GM21786 (cell line): Measurements from ENCODE around the gene KCNMA1.
"Not testable (repeated sequence)": the region's sequence is repeated elsewhere in the genome, so short reads cannot be mapped to it uniquely, and the experiment has no call there.

Experiments used
- ATAC-seq: cut with Tn5 transposase; IDR thresholded peaks from one replicate; pipeline ENCODE4 v1.9.1; 2021; ENCODE audit not compliant: unreplicated experiment

KCNMA1 gene

DNA sequence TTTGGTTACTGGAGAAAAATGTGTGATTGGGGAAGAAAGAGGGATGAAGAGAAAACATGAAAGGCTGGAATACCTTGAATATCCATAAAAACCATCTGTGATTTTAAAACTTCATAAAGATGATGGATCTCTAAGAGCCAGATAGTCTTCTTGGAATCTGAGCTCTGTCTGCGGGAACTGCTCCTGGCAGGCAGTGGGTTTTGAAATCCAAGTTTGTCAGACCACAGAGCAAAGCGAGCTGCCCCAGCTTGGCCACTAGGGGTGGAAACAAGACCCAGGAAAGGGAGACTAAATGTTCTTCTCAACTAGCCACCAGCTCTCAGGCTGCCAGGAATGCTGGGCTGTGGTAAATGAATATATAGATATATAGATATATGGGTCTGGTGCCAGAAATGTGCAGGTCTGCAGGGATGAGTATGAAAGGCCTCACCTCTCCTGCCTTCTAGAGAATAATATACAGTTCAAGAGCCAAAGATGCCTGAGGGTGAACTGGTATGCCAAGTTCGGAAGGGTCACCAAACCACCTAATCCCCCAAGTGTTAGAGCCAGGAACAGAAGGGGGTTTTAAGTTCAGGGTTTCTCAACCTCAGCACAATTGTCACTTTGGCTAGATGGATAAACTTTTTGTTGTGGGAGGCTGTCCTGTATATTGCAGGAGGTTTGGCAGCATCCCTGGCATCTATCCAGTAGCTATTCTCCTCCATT, 208.8 kb downstream of the KCNMA1 start:
- ATAC-seq = no peak

DNA sequence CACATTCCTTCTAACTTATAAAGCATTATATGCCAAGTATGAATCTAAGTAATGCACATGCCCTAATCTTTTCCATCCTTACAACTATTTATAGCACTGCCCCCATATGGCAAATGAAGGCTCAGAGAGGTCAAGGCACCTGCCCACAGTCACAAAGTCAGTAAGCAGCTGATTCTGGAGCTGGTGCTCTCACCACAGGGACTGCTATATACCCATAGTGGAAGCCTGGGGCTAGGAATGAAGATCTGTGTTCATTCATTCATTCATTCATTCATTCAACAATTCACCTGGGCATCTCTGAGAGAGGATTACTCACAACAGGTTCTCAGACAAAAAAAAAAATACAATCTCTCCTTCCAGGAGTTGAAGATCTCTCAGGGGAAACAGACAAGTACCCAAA, 213.4 kb downstream of the KCNMA1 start:
- ATAC-seq = no peak

DNA sequence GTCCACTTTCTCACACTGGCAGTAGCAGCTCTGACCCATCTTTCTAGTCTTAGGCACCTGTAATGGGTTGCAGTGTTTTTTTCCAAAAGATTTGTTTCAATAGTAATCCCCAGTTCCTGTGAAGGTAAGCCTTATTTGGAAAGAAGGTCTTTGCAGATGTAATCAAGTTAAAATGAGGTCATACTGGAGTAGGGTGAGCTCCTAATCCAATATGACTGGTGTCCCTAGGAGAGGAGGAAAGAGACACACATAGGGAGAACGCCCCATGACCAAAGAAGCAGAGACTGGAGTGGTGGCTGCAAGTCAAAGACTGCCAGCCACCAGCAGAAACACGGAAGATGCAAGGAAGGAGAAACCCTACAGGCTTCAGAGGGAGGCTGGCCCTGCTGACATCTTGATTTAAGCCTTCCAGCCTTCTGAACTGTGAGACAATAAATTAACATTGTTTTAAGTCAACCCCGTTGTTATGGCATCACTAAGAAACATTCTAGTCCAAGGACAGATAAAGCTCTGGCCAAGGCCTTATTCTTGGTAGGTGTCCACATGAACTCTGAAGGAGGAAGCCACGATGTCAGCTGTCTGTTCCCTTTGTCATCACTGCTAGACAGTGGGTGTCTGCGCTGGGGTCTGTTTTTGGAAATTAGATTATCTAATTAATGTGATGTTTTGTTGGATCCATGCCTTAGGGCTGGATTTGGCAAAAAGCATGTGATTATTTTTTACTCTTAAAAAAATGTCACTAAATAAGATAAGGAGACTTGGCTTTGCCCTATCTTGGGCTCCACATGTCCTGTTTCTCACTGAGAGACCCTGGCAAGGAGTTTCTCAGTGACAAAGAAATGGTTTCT, 214.9 kb downstream of the KCNMA1 start:
- no peak for ATAC-seq

DNA sequence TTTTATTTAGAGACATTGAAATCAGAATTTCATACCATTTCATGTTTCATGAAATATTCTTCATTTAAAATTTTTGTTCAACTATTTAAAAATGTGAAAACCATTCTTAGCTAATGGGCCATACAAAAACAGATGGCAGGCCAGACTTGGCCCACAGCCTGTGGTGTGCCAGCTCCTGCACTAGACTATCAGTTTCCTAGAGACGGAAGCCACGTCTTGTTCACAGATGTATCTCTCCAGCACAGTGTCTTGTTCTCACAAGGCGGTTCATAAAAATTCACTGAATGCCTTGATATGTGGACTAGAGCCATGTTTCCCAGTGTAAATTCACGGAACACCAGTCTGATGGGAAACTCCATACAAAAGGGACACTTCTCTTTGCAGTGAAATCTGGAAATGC, 216.0 kb downstream of the KCNMA1 start:
- no peak for ATAC-seq

DNA sequence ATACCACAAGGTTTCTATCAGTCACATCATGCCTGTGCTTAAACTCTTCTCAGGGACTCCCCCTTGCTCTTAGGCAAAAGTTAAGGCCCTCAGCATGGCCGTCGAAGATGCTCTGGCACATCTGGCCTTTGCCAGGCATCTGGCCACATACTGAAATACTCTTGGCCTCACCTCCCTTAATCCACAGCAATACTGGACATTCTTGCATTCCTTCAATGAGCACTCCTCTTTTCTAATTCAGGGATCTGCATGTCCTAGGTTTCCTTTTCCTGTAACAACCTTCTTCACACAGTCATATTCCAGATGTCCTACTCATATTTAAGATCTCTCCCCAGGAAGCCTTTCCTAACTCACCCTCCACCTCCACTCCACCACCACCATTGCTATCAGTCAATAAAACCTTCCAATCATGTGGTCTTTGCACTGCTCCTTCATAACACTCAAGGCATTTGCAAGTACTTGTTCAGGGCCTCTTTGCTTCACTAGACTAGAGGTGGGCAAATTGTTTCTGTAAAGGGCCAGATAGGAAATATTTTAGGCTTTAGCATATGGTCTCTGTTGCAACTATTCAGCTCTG, 216.6 kb downstream of the KCNMA1 start:
- ATAC-seq = no peak

DNA sequence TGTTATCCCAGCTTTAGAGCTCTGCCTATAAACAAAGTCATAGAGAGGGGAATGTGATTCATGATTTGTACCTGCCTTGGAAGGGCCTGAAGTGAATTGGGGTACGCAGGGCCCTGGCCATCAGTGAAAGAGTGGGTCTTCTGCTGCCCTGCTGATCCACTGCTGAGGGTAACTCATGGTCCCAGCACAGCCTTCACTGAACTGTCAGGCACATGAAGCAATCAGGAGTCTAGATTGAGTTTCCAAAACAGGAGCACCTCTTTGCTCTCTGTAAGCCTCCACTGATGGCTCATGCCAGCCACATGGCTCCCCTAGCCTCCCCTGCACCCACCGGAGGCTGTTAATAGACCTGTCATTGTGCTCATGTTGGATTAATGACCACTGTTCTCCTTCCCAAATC, 217.6 kb downstream of the KCNMA1 start:
- ATAC-seq = no peak

DNA sequence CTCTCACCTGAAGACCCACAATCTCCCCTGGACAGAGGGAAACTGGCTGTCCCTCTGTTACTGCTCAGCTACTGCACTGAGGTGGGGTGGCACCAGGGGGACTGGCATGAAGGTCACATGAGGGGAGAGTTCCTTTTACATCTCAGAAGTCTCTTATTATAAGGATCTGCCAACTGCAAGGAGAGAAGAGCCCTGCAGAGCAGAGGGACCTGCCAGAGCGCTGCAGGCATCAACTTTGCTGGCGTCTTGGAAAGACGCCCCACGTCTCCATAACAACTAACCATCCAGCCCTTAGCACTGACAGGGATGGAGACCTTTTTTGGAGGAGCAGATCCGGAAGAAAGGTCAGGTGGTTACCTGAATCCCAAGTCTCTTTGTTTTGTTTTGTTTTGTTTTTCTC, 218.6 kb downstream of the KCNMA1 start:
- no peak for ATAC-seq

DNA sequence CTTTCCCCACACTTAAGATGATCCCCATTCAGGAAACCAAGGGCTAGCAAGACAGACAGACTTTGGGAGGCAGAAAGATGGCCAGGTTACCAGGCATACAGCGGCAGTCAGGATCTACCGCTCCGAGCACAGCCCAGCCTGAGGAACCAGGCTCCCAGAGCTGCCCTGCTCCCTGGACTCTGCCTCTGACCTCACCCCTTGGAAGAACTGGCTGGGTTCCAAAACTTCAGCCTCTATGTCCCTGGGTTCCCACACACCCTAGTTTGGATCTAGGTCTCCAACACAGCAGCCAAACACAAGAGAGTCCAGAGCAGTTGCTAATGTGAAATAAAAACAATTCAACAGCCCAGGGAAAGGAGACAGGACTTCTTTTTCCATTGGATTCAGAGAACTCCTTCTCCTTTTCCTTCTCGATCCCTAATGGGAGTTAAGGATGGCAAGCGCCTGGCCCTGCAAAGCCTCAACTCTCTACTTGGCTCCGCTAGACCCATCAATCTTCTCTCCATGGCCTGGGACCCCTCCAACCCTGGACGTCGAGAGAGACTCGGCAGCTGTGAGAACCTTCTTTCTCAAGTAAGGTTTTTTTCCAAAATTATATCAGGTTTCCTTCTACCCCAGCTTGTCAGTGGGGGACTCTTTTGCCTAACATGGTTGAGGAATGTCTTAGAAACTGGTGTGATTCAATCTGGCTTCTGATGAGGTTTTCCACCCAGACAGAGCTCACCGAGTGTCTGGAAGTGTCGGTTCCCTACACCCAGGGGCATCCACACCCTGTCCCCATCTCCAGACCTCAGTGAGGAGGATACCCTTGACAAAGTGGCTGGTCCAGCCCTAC, 219.6 kb downstream of the KCNMA1 start:
- no peak for ATAC-seq

DNA sequence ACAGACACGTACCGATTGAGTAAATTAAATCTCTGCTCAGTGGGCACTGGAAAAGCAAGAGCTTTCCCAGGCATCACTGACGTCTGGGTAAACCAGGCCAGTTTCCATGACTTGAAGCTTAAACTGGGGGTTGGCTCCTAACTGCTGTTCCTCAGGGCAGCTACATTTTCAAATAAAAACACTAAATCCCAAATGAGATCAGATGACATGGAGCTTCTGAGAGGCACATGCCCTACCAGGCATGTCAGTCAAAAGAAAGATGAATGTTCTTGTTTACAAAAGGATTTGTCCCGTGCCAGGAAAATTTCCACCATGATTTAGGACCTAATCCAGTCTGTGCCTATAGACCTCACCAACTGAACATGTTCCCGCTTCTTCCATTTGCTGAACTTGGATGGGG, 220.2 kb downstream of the KCNMA1 start:
- ATAC-seq = no peak

DNA sequence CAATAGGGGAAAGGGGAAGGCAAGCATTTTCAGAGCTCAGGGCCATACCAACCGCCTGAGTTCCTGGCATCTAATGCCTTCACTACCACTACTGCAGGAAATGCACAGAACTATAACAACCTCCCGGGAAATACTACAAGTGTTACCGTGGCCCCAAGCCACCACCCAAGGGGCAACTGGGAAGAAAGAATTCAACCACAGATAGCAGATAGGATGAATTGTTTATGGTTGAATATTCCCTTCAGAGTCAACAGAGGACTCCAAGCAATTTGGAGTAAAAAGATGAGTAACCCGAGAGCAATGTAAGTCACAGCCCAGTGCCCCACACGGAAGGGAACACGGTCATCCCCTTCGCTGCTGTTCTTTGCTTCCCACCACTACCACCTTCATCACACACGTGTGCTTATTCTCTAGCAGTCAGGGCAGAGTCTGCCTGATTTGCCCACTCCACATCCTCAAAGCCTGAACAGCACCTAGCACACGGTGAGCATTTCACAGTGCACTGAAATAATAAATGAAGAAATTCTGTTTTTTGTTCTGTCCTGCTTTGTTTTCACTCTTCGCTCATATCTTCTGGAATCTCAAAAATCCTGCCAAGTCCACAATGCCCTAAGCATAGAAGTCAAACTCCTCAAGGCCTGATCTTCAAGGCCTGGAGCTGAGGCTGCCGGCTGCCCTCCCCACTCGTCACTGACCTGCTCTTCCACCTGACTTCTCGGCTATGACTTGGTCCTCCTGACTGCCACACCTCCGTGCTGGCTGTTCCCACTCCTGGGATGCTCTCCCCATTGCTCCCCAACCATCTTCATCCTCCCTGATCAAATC, 221.1 kb downstream of the KCNMA1 start:
- no peak for ATAC-seq

DNA sequence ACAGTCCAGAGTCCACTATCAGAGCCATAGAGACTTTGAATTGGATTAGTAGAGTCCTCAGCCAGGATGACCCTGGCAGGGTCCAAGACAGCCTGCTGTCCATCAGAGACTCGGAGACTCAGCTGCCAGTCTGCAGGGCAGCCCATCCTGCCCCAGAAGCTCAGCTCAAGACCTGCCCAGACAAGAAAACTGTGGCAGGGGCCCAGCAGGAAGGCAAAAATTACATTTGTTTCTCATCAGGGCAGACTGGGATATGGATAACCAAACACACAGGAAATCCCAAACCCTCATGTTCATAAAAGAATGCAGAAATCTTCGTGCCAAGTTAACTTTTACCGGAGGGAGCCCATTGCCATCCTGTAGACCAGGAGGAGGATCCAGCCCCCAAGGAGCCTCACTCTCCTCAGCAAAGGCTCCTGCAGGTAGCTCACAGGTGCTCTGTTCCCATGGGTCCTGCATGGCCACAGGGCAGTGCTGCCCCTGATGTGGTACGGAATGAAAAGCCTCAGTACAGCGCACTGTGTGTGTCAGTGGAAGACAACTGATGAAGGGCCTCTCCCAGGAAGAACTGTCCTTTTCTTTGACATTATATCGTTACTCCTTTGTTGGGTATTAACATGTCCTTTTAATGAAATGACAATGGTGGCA, 222.2 kb downstream of the KCNMA1 start:
- ATAC-seq = no peak

DNA sequence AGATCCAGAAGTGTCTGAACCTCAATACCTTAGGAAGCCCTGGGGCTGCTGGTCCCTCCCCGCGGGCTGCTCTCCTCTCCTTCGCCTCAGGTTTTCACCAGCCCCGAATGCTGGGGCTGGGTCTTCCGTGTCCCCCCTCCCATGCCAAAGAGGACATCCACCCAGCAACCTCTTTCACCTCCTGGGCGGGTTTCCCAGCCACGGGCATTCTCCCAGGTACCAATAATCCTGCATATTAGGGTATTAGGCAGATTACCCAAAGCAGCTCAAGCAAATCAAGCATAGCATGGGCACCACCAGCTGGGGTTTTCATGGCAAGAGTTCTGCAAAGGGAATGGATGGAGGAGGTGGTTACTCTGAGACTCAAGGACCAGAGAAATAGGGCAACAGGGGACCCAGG, 224.4 kb downstream of the KCNMA1 start:
- no peak for ATAC-seq

DNA sequence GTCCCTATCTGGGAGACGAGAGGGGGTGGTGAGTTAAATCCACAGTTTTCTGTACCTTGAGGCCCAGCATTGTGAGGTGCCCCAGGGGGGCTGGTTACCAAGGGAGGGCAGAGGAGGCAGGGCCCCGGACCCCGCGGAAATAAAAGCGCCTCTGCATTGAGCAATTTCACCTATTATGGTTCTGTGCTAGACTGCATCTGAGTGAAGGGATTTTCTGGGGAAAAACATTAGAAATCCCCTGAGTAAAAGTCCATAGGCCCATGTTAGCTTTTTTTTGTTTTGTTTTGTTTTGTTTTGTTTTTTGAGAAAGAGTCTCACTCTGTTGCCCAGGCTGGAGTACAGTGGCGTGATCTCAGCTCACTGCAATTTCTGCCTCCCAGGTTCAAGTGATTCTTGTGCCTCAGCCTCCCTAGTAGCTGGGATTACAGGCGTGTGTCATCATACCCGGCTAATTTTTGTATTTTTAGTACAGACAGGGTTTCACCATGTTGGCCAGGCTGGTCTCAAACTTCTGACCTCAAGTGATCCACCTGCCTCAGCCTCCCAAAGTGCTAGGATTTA, 225.0 kb downstream of the KCNMA1 start:
- not testable (repeated sequence) for ATAC-seq

DNA sequence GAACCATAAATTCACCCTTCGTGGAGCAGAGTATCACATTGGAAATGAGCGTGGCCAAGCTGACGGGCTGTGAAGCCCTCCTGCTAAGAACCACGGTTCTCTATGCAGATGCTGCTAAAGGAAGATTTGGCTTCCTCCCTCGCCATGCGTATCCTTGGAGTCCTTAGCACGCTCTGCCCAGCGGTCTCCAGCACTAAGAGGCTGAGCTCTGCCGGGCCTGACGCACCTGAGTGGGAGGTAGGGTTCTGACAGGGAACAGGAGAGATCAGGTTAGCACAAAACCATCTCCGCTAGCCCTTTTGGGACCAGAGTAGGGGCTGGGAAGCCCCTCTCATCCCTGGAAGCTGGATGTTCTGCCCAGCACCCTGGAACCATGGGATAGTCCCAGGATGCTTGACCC, 225.8 kb downstream of the KCNMA1 start:
- no peak for ATAC-seq

DNA sequence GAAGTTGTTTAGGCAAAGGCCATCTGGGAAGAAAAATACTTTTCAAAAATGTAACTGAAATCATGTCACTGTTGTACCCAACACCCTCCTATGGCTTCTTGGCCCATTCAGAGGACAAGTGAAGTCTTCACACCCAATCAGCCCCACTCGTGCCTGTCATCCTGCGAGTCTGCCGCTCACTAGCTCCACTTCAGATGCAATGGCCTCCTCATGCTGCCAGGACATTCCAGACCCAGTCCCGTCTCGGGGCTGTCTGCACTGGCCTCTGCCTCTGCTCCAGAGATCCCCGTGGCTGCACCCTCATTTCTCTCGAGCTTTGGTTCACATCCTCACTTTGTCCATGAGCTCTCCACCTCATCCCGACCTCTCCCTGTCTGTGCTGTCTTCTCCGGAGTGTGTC, 227.1 kb downstream of the KCNMA1 start:
- no peak for ATAC-seq

DNA sequence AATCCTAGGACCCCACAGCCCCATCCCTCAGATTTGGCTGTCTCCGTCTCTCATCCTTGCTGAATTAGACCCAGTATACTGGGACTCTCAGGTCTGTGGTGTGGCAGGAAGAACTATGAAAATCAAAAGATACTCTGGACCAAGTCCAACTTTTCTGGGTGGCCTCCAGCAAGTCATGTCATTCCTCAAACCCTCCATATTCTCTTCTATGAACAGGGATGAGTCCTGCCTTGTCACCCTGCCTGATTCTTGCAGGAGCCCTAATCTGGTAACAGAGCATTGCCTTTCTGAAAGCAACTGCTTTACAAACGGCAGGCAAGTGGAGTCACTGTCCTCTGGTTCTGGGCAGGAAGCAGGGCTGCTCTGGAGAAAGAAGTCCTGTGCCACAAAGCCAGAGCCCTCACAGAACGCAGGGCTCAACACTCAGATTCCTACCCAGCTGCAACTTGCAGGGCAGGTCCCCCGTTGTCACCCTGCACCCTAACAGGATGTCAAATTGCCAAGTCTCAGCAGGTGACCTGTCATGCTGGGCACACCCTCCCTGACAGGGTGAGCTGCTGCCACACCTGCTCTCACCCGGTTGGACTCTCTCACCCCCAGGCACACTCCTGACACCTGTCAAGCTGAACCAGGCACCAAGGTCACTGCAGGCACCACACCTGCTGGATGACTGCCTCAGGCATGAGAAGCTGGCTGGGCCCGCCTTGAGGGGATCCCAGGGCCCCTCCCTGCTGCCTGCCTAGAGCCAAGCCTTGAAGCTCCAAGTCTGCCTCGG, 227.7 kb downstream of the KCNMA1 start:
- no peak for ATAC-seq

DNA sequence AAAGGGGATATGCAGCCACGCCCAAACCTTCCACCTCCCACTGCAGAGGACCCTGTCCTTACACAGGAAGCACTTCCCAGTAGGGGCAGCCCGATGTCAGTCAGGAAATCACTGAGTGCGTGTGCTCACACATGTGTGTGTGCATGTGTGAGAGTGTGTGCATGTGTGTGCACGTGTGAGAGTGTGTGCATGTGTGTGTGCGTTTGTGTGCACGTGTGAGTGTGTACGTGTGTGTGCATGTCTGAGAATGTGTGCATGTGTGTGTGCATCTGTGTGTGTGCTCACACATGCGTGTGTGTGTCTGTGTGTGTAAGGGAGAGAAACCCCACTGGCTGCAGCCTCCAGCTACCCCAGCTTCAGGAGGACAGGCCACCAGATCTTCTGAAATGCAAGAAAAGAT, 229.3 kb downstream of the KCNMA1 start:
- no peak for ATAC-seq

DNA sequence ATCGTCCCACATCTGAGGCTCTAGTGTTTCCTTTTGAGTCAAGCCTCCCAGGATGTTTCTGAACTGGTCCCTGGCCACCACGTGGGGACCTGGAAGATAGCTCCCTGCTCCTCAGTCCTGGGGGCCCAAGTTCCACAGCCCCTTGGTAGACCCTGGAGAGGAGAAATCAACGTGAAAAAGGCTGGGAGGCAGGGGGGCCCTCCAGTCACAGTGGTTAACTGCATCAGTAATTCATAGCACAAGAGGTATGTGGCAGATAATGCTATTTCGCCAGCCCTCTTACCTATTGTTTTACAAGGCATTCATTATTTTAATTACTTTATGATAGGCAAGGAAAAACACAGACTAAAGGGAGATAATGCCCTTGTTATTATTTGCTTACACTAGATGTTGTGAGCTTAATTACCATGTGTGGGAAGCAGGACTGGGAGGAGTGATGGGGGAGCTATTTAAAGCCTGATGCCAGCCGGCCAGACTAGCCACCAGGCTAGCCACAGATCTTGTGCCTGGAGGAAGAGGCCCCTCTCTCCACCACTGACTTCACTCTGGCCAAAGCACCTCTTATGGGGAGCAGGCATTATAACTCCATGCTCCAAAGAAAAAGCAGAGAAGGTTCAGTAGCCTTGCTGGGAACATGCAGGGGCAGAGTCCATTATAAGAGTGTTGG, 230.7 kb downstream of the KCNMA1 start:
- no peak for ATAC-seq
